HS-27A (cell line): ENCODE data around the gene IGFBP6.

Experiments
- DNase-seq: peaks from one replicate; pipeline ENCODE4 v3.0.0-alpha.2; 2012; ENCODE audit warnings: low read depth, missing footprints

IGFBP6 gene

DNA sequence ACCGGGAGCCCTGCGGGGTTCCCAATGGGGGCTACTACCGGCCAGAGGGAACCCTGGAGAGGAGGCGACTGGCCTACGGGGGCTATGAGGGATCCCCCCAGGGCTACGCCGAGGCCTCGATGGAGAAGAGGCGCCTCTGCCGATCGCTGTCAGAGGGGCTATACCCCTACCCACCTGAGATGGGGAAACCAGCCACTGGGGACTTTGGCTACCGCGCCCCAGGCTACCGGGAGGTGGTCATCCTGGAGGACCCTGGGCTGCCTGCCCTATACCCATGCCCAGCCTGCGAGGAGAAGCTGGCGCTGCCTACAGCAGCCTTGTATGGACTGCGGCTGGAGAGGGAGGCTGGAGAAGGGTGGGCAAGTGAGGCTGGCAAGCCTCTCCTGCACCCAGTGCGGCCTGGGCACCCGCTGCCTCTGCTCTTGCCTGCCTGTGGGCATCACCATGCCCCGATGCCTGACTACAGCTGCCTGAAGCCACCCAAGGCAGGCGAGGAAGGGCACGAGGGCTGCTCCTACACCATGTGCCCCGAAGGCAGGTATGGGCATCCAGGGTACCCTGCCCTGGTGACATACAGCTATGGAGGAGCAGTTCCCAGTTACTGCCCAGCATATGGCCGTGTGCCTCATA is 37.9 kb upstream of the IGFBP6 start:
- no peak for DNase-seq

DNA sequence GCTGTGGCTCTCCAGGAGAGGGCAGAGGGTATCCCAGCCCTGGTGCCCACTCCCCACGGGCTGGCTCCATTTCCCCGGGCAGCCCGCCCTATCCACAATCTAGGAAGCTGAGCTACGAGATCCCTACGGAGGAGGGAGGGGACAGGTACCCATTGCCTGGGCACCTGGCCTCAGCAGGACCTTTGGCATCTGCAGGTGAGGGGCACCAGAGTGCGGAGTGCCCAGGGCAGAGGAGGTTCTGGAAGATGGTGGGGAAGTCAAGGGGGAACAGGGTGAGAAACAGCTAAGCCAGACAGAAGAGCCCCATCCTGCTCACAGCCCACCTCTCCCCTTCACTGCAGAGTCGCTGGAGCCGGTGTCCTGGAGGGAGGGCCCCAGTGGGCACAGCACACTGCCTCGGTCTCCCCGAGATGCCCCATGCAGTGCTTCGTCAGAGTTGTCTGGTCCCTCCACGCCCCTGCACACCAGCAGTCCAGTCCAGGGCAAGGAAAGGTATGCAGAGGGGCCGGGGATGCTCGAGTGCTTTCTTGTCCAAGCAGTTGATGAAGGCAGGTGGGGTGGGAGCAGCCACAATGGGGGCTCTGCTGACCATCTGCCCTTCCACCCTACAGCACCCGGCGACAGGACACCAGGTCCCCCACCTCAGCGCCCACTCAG is 37.3 kb upstream of the IGFBP6 start:
- no peak for DNase-seq

DNA sequence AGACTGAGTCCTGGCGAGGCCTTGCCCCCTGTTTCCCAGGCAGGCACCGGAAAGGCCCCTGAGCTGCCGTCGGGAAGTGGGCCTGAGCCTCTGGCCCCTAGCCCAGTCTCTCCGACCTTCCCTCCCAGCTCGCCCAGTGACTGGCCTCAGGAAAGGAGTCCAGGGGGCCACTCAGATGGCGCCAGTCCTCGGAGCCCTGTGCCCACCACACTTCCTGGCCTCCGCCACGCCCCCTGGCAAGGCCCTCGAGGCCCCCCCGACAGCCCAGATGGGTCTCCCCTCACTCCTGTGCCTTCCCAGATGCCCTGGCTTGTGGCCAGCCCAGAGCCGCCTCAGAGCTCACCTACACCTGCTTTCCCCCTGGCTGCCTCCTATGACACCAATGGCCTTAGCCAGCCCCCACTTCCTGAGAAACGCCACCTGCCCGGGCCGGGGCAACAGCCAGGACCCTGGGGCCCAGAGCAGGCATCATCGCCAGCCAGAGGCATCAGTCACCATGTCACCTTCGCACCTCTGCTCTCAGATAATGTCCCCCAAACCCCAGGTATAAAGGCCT is 36.7 kb upstream of the IGFBP6 start:
- no peak for DNase-seq

- no peak for DNase-seq
These were observed 36.0 kb upstream of the IGFBP6 start for GRCh38 chr12:53061404-53062010.

- no peak for DNase-seq
These were observed 35.2 kb upstream of the IGFBP6 start for GRCh38 chr12:53062011-53062961.

DNA sequence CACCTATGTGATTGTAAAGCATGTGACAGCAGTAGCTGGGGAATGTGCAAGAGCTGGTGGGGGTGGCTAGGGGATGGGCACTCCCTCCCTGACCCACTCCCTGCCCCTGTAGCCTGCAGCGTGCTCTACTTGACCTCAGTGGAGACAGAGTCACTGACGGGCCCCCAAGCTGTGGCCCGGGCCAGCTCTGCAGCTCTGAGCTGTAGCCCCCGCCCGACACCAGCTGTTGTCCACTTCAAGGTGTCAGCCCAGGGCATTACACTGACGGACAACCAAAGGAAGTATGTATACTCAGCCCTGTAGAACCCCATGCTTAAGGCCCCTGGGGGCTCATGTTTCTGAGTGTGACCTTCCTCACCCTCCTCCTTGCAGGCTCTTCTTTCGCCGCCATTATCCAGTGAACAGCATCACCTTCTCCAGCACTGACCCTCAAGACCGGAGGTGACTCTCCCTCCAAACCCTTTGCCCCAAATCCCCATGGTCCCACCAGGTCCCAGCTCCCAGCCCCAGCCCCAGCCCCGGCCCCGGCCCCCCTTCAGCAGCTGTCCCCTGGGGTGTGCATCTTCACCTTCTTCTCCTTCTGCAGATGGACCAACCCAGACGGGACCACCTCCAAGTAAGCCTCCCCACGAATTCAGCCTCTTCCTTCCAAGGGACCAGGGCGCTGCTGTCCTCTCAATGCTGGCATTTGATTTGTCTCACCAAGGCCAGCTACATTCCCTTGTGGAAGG is 34.3 kb upstream of the IGFBP6 start:
- no peak for DNase-seq

DNA sequence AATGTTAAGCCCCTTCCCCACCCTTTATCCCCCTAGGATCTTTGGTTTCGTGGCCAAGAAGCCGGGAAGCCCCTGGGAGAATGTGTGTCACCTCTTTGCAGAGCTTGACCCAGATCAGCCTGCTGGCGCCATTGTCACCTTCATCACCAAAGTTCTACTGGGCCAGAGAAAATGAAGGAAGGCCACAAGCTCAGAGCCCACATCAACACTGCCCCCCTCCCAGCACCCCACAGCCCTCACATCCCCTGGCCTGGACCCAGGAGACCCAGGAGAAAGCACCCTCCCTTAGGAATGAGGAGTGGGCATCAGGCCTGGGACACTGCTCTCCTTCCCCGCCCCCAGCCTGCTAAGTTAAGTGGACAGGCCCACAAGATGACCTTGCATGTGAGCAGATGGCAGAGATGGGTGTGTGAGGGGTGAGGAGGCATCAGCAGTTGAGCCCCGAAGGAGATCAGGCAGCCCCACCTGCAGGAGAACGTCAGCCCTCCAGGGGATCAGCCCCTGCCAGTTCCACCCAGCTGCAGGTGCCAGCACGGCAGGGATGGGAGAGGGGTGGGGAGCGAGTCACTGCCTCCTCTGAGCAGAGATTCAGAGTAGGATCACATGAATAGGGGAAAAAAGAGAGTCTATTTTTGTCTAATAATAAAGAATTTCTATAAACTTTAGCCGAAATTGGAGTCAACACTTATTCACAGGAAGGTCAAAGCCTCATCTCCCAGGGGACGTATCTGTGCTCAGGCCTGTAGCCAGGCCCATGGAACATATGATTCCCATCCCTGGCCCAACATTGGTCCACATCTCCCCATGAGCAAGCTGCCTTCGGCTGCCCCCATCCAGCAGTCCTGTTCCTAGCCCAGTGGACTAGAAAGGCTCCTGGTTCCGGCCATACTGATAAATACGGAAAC is 33.5 kb upstream of the IGFBP6 start:
- no peak for DNase-seq

DNA sequence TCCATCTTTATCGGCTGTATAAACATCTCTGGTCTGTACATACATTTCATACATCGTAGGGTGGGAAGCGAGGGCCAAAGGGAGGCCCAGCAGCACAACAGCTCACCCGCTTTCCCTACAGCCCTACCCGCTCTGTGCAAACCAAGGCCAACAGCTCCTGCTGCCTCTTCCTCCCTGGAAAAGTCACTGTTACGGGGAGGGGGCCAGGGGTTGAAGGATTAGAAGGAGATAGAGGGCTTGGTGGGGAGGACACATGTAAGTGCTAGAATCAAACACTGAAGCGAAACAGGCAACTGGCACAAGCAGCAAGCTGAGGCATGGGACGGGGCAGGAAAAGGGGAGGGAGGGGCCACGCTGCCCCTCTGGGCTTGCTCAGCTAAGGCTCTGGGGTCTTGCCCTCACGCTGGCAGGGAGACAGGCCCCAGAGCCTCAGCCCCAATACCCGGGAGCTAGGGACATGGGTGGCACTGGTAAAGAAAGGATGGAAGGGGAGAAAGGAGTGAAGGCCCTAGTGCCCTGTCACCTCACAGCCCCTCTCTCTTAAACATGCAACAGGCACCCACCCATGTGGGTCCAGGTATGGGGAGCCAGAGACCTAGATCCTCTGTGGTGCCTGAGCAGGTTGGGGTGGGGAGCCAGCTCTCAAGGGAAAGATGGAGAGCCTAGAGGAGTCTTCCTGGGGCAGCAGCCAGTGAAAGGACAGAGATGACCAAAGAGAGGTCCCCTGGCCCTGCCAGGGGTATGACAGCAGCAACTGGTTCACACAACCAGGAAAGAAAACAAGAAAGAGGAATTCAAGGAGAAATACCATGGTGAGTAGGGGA is 32.6 kb upstream of the IGFBP6 start:
- no peak for DNase-seq

- DNase-seq = no peak
These were observed 32.0 kb upstream of the IGFBP6 start for GRCh38 chr12:53065470-53065869.

DNA sequence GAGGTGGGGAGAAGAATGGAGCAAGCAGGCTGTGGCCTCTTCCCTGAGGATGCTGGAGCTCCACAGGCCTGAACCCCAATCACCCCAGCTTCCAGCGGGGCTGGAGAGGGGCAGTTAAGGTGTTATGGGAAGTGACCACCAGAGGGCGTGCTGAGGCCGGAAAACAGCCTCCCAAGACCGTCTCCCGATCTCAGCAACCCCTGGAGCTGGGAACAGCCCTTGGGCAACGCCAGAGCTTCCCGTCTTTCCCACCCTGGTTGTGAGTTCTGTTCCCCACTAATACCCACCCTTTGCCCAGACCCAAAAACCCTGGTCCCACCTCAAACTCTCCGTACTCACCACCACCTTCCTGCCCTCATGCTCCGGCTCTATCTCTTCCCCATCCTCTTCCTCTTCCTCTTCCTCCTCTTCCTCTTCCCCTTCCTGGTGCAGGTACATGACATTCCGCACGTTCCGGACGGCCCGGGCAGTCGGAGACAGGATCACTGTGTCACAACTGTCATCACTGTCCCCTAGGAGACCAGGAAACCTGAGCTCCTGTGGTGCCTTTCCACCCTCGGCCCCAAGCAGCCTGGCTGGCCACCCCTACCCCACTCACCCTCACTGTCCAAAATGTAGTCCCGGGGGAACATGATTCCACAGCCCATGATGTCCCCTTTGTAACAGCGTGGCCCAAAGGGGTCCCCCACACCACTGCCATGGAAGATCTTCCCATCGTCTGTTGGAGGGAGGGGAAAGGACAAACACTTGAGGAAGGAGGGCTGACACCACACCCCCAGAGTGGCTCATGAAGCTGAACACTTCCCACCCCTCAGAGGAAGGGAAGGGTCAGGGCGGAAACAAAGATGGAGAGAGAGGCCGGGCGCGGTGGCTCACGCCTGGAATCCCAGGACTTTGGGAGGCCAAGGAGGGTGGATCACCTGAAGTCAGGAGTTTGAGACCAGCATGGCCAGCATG is 31.2 kb upstream of the IGFBP6 start:
- DNase-seq = no peak

GRCh38 chr12:53067074-53067992 is 30.1 kb upstream of the IGFBP6 start:
- DNase-seq = no peak

DNA sequence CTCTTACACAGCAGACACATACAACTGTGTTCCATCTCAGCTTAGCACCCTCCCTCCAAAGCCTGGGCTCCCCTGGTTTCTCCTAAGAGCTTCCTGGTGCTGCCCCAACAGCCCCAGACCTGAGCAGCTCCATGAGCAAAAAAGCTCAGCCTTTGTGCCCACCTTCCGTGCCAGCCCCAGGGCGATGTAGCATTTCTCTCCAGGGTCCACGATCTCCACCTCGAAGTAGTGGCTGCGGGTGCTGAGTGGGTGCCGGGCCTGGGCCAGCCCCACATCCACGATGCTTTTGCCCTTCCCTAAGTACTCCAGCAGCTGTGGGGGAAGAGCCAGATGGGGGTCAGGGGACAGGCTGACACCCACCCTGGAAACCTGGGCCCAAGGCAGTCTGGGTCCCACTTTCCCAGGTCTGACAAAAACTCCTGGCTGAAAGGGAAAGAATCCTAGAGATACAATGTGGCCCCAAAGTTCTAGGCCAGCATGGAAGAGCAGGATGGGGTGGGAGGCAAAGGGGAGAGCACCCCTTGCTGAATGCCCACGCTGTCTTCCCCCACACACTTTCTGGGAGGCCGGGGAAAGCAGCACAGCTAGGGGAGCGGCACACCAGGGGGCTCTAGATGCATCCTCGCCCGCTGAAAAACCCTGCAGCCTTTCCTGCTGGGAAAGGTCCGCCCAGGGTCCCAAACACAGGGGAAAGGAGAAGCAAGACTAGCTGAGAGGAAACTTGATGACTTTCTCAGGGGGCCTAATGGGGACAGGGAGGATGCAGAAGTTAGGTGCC is 29.3 kb upstream of the IGFBP6 start:
- no peak for DNase-seq

GRCh38 chr12:53068811-53069585 is 28.5 kb upstream of the IGFBP6 start:
- DNase-seq = no peak

- no peak for DNase-seq
These were observed 27.7 kb upstream of the IGFBP6 start for GRCh38 chr12:53069621-53070410.
